ENCODE measurements around the gene ADAMTS13.

ADAMTS13 gene

DNA sequence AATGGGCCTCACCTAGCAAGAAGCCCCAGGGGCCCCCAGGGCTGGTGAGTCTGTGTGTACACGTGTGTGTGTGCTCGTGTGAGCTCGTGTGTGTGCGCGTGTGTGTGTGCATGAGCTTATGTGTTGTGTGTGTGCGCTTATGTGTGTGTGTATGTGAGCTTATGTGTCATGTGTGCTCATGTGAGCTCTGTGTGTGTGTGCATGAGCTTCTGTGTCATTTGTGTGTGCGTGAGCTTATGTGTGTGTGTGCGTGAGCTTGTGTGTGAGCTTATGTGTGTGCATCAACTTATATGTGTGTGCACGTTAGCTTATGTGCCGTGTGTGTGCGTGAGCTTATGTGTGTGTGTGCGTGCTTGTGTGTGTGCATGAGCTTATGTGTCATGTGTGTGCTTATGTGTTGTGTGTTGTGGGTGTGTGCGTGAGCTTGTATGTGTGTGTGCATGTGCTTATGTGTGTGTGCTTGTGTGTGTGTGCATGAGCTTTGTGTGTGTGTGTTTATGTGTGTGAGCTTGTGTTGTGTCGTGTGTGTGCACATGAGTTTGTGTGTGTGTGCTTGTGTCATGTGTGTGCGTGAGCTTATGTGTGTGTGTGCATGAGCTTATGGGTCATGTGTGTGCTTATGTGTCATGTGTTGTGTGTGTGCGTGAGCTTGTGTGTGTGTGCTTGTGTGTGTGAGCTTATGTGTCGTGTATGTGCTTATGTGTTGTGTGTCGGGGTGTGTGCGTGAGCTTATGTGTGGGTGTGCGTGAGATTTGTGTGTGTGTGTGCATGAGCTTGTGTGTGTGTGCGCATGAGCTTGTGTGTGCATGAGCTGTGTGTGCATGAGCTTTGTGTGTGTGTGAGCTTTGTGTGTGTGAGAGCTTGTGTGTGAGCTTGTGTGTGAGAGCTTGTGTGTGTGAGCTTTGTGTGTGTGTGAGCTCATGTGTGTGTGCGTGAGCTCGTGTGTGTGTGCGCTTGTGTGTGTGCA lies 73.4 kb downstream of the ADAMTS13 start:
- TF ChIP-seq, protein P1, sequence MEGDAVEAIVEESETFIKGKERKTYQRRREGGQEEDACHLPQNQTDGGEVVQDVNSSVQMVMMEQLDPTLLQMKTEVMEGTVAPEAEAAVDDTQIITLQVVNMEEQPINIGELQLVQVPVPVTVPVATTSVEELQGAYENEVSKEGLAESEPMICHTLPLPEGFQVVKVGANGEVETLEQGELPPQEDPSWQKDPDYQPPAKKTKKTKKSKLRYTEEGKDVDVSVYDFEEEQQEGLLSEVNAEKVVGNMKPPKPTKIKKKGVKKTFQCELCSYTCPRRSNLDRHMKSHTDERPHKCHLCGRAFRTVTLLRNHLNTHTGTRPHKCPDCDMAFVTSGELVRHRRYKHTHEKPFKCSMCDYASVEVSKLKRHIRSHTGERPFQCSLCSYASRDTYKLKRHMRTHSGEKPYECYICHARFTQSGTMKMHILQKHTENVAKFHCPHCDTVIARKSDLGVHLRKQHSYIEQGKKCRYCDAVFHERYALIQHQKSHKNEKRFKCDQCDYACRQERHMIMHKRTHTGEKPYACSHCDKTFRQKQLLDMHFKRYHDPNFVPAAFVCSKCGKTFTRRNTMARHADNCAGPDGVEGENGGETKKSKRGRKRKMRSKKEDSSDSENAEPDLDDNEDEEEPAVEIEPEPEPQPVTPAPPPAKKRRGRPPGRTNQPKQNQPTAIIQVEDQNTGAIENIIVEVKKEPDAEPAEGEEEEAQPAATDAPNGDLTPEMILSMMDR (IDR thresholded peaks at IDR 0.05; ENCODE audit: low read depth, low read length) = no peak
- no peak overlapping the region for H3K4me3 ChIP-seq (ENCODE audit: low read depth, low read length)
- no peak for DNase-seq (ENCODE audit: low read depth, low spot score)
- in situ Hi-C loops (cut with HindIII; ENCODE audit: low sequenced_read_pairs) = no loop called here

DNA sequence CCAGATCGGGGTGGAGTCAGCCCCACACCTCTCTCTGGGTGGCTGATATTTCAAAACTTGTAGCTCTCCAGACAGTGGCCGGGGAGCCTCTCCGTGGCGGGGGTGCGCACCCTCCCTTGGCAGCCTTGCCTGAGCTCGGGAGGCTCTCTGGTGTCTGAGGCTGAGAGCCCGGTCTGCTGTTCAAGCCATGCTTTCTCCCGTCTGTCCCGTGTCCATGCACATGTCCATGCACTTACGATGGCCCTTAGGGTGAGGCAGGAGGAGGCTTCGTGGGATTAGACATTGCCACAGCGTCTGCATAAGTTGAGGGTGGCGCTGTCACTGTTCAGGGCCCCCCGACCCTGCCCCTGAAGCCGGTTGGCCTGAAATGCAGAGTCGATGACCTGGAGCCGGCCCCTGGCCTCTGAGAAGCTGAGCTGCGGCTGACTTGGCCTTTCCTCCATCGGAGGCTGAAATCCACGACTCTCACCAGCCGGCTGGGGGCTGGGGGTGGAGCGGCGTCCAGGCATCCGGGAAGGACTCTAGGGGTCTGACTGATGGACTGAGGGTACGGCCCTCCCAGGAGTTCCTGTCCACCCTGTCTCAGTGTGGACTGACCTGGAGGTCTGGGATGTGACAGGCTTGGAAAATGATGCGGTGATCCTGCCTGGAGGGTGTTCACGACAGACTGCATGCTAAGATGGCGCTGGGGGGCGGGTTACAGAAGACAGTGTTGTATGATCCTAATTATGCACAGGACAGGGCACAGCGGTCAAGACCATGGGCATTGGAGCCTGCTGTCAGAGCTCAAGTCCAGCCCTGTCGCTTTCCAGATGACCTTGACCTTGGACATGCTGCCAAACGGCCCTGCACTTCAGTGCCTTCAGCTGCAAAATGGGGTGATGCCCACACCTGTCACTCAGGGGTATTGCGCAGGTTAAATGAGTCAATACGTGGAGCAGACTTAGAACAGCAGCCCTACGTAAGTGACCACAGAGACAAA lies 75.0 kb downstream of the ADAMTS13 start:
- TF ChIP-seq, protein P1 (IDR thresholded peaks at IDR 0.05; ENCODE audit: low read depth, low read length) = no peak
- no peak for DNase-seq (ENCODE audit: low read depth, low spot score)
- no peak overlapping the region for H3K4me3 ChIP-seq (ENCODE audit: low read depth, low read length)
- in situ Hi-C loops (cut with HindIII; ENCODE audit: low sequenced_read_pairs) = no loop called here

DNA sequence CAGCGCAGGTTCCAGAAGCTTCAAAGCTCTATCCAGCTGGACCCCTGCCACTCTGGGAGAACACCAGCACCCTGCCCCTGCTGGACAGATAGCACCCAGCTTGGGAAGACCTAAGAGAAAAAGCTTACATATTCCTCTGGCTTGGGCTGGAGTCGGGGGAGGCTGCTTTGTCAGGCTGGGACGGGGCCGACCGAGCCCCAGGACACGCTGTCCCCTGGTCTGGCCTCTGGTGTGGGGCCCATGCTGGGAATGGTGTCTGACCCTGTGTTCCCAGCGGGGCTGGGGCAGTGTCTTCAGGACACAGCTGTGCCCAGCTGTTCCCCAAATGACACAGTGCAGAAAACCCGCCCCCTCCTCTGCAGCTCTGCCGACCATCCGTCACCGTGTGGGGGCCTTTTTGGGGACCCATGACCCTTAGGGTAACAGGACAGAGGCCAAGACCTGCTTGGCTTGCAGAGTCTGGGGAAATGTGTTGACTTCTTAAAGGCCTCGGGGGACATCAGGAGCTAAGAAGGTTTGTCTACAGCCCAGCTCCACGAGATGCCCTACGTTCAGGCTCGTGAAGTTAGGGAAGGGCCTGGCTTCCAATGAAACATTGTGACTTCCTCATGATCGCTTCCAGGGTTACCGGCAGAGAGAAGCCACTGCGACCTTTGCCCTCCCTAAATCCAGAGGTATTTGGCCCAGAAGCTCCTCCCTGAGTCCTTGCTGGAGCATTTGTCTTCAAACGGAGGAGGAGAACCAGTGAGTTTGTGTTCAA lies 77.1 kb downstream of the ADAMTS13 start:
- in situ Hi-C loops (cut with HindIII; ENCODE audit: low sequenced_read_pairs) = no loop called here
- TF ChIP-seq, protein P1 (IDR thresholded peaks at IDR 0.05; ENCODE audit: low read depth, low read length) = no peak
- H3K4me3 ChIP-seq (ENCODE audit: low read depth, low read length) = no peak overlapping the region
- DNase-seq (ENCODE audit: low read depth, low spot score) = no peak

DNA sequence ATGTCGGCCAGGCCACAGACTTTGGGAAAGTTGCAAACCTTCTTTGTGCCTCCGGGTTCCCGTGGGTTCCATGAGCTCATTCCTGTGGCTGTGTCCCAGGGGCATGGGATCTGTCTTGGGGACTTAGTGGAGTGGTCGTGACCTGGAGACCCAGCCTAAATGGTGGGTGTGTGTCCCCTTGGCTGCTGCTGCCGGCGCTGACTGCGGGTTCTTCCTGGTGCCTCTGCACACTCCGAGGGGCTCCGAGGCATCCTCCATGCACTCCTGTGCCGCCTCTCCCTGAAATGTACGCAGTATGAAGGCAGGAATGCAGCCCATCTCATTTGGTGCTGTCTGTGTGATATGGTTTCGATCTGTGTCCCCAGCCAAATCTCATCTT lies 77.7 kb downstream of the ADAMTS13 start:
- TF ChIP-seq, protein P1 (IDR thresholded peaks at IDR 0.05; ENCODE audit: low read depth, low read length) = no peak
- no peak for DNase-seq (ENCODE audit: low read depth, low spot score)
- H3K4me3 ChIP-seq (ENCODE audit: low read depth, low read length) = no peak overlapping the region
- in situ Hi-C loops (cut with HindIII; ENCODE audit: low sequenced_read_pairs) = no loop called here

DNA sequence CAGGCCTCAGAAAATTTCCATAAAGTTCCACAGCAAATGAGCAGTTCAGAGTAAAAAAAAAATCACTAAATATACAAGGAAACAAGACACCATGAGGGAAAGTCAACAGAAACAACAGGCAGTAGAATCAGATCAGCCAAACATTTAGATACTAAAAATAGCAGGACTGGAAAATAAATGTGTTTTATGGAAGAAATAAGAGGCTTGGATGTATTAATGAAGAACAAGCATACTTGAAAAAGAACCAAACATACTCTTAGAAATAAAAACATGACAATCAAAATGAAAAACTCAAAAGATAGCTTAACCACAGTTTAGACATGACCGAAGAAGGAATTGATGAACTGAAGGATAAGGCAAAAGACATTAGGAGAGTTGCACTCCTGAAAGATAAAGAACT lies 79.9 kb downstream of the ADAMTS13 start:
- no peak overlapping the region for H3K4me3 ChIP-seq (ENCODE audit: low read depth, low read length)
- TF ChIP-seq, protein P1 (IDR thresholded peaks at IDR 0.05; ENCODE audit: low read depth, low read length) = no peak
- no peak for DNase-seq (ENCODE audit: low read depth, low spot score)
- in situ Hi-C loops (cut with HindIII; ENCODE audit: low sequenced_read_pairs) = no loop called here

Data from astrocyte of the spinal cord (primary cell).